CD14-positive monocyte (primary cell): ENCODE measurements around the gene IRAG1. TPM values are rescaled to one million over a fixed set of nuclear protein-coding genes. Genes with fewer than 3 reads are reported as not detected.
A peak's percentile ranks its signal among the peaks of the same experiment; 100 is the strongest.

ENCODE experiments used
- DNase-seq, 3 donors: peaks; one replicate each; pipeline ENCODE4 v3.0.0-alpha.2; 2011 to 2022
- H2AFZ ChIP-seq: 2 replicates; pipeline ENCODE4 v1.6.0; 2012; ENCODE audit warnings: mild to moderate bottlenecking, low read depth, low read length, inconsistent platforms; ENCODE audit not compliant: insufficient read depth, poor library complexity, severe bottlenecking
- H3K27ac ChIP-seq, 2 donors: 1 replicate in 1 of 2; 2 replicates in 1 of 2; pipeline ENCODE4 v1.5.1; 2012 to 2013; ENCODE audit warnings: low read length in 2 of 2, control low read depth in 1 of 2, inconsistent platforms in 1 of 2, low read depth in 1 of 2, mild to moderate bottlenecking in 1 of 2
- H3K27me3 ChIP-seq, 2 donors: one replicate each; pipeline versions ENCODE4 v1.6.0 to v1.6.1; 2011 to 2013; ENCODE audit warnings: low read length in 2 of 2; ENCODE audit not compliant: control insufficient read depth in 2 of 2, insufficient read depth in 2 of 2
- H3K36me3 ChIP-seq, 2 donors: replicated peaks in 1 of 2; 1 replicate in 1 of 2; 2 replicates in 1 of 2; pipeline versions ENCODE4 v1.5.1 to v1.6.1; 2012 to 2013; ENCODE audit warnings: low read length in 2 of 2, control low read depth in 1 of 2, inconsistent platforms in 1 of 2, mild to moderate bottlenecking in 1 of 2; ENCODE audit not compliant: insufficient read depth in 2 of 2, control insufficient read depth in 1 of 2
- H3K4me1 ChIP-seq, 2 donors: 1 replicate in 1 of 2; 2 replicates in 1 of 2; pipeline versions ENCODE4 v1.5.1 to v1.6.1; 2012 to 2013; ENCODE audit warnings: low read length in 2 of 2, control low read depth in 1 of 2, inconsistent platforms in 1 of 2, mild to moderate bottlenecking in 1 of 2, moderate library complexity in 1 of 2; ENCODE audit not compliant: insufficient read depth in 2 of 2, control insufficient read depth in 1 of 2
- H3K4me2 ChIP-seq: replicated peaks from 2 replicates; pipeline ENCODE3; 2012; ENCODE audit warnings: low read length, moderate library complexity, mild to moderate bottlenecking; ENCODE audit not compliant: poor library complexity, severe bottlenecking; ENCODE audit errors: extremely low read depth
- H3K4me3 ChIP-seq, 3 experiments: fragments of 200-600 bp in 1 of 3; sonication (generic) in 1 of 3; replicated peaks in 1 of 3; 1 replicate in 2 of 3; 2 replicates in 1 of 3; pipeline ENCODE4 v1.5.1; 2011 to 2013; ENCODE audit warnings: low read length in 3 of 3, mild to moderate bottlenecking in 3 of 3, control low read depth in 2 of 3, low read depth in 2 of 3, inconsistent platforms in 1 of 3, moderate library complexity in 1 of 3
- H3K79me2 ChIP-seq: 2 replicates; pipeline ENCODE4 v1.6.0; 2012; ENCODE audit warnings: mild to moderate bottlenecking, control low read depth, inconsistent platforms, low read length, moderate library complexity; ENCODE audit not compliant: insufficient read depth
- H3K9ac ChIP-seq: 2 replicates; pipeline ENCODE4 v1.6.0; 2017; ENCODE audit warnings: low read length, mild to moderate bottlenecking; ENCODE audit not compliant: insufficient read depth, poor library complexity, severe bottlenecking
- H3K9me3 ChIP-seq, 2 donors: replicated peaks in 1 of 2; 1 replicate in 1 of 2; 2 replicates in 1 of 2; pipeline versions ENCODE4 v1.5.1 to v1.6.1; 2012 to 2013; ENCODE audit warnings: low read length in 2 of 2, control low read depth in 1 of 2; ENCODE audit not compliant: control insufficient read depth in 1 of 2, insufficient read depth in 1 of 2
- H4K20me1 ChIP-seq: 2 replicates; pipeline ENCODE4 v1.6.0; 2012; ENCODE audit warnings: mild to moderate bottlenecking, low read length, control low read depth, moderate library complexity; ENCODE audit not compliant: insufficient read depth
- H3K27ac Mint-ChIP-seq, 7 donors: one replicate each; pipeline ENCODE4 v1.8.0; 2020; ENCODE audit warnings: mild to moderate bottlenecking in 7 of 7, mixed read lengths in 7 of 7, moderate library complexity in 6 of 7, inconsistent platforms in 2 of 7
- H3K27me3 Mint-ChIP-seq, 3 donors: one replicate each; pipeline ENCODE4 v1.8.0; 2021 to 2022; ENCODE audit warnings: low read depth in 3 of 3, mild to moderate bottlenecking in 3 of 3, mixed read lengths in 3 of 3, moderate library complexity in 3 of 3, inconsistent platforms in 1 of 3
- H3K36me3 Mint-ChIP-seq, 2 donors: one replicate each; pipeline ENCODE4 v1.8.0; 2020; ENCODE audit warnings: mixed read lengths in 2 of 2, inconsistent platforms in 1 of 2, mild to moderate bottlenecking in 1 of 2
- H3K4me1 Mint-ChIP-seq: one replicate; pipeline ENCODE4 v1.8.0; 2020; ENCODE audit warnings: mild to moderate bottlenecking, mixed read lengths
- H3K4me3 Mint-ChIP-seq, 2 donors: one replicate each; pipeline ENCODE4 v1.8.0; 2020; ENCODE audit warnings: mild to moderate bottlenecking in 2 of 2, mixed read lengths in 2 of 2, moderate library complexity in 1 of 2
- H3K9me3 Mint-ChIP-seq, 7 donors: one replicate each; pipeline ENCODE4 v1.8.0; 2020 to 2022; ENCODE audit warnings: mixed read lengths in 7 of 7, mild to moderate bottlenecking in 6 of 7, moderate library complexity in 6 of 7, inconsistent platforms in 2 of 7
- WGBS: methylation state at CpG from one replicate; pipeline ENCODE4 v1.1.5; 2013; ENCODE audit warnings: missing lambda C conversion rate; ENCODE audit not compliant: insufficient coverage; 5-methylcytosine and 5-hydroxymethylcytosine counted together
- intact Hi-C, 2 donors: fragments of 100-400 bp; cut with micrococcal nuclease; formaldehyde crosslinking; loops; one replicate each; pipeline versions ENCODE4 v1.15.0 to v1.15.1; 2023
- polyA plus RNA-seq, 3 donors: library from polyadenylated mRNA; depleted of rRNA in 1 of 3; unstranded in 2 of 3; stranded (reverse) in 1 of 3; fragments of 300-500 nt in 2 of 3; fragments of >200 nt in 1 of 3; fragmentation: Illumina TruSeq in 2 of 3; gene quantifications; 1 replicate in 2 of 3; 2 replicates in 1 of 3; pipeline ENCODE4 v1.2.3, GENCODE V29; 2012 to 2021
- TF ChIP-seq, protein P1 (sequence below): fragments of 200-600 bp; IDR thresholded peaks from one replicate; pipeline ENCODE4 v1.8.0; 2022; ENCODE audit warnings: antibody characterized with exemption, mild to moderate bottlenecking

IRAG1 gene
- polyA plus RNA-seq, 3 donors = 3.0 to 4.9 (median 3.3) TPM

DNA sequence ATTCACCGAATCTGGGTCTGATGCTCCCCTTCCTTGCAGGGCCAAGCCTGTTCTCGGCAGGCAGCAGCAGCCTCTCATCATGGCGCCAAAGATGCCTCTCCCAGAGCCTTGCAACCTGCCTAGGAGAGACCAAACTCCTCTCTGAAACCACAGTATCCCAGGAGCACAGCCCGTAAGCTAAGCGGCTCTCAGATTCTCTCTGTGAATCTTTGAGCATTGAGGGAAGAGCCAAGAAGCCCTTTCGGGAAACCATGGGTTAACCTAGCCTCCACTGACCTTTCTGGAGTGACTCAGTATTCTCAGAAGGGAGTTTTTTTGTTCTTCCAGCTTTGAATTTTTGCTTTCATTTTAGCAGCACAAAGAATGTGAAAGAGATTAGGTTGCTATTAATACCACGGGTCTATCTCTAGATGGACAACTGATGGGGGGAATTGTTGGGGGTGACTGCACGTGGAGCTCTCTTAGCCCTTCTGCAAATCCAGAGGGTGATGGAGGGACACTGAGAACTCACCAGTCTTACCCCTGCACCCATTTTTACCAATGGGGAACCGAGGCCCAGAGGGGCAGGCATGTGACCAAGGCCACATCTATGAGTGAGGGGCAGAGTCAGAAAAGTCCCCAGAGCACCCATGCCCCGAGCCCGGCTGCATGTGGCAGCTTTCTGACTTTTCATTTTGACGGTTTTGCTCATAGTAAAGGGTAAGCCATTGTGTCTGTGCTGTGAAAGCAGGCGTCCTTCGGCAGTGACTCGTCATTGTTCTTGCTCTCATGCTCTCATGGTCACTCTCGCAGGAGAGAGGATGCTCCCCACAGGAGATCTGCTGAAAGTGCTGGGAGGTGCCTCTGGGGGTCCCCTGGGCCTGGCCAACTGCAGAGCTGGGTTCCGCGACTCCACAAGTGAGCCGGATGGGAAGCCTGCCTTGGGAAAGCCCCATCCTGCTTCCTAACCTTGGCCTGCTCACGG lies 36.0 kb downstream of the IRAG1 start:
- H3K4me3 ChIP-seq = peak overlapping the region in 1 of 3 experiments; percentile 41
- H3K9me3 ChIP-seq = no peaks in the 10 kb centered on the region
- intact Hi-C loops = loop anchor here (5.0 to 10.0 kb wide), 3 partner anchors 50 to 113 kb away; partner anchors contain the start of gene RNF141 (in 1 of the 2)
- H4K20me1 ChIP-seq = no peaks in the 10 kb centered on the region
- DNase-seq = peak; percentile 42 to 59 (median 49)
- H3K4me2 ChIP-seq = peak overlapping the region; percentile 58
- H3K9me3 Mint-ChIP-seq = peaks cover 0 to 2% (median 0%) of the 10 kb centered on the region in 7 donors
- peaks cover 82% of the 10 kb centered on the region for H3K4me1 Mint-ChIP-seq
- H3K36me3 ChIP-seq = no peaks in the 10 kb centered on the region
- no peak overlapping the region for H2AFZ ChIP-seq
- WGBS = 77% methylated on average over 13 of the region's 20 CpGs
- TF ChIP-seq, protein P1, sequence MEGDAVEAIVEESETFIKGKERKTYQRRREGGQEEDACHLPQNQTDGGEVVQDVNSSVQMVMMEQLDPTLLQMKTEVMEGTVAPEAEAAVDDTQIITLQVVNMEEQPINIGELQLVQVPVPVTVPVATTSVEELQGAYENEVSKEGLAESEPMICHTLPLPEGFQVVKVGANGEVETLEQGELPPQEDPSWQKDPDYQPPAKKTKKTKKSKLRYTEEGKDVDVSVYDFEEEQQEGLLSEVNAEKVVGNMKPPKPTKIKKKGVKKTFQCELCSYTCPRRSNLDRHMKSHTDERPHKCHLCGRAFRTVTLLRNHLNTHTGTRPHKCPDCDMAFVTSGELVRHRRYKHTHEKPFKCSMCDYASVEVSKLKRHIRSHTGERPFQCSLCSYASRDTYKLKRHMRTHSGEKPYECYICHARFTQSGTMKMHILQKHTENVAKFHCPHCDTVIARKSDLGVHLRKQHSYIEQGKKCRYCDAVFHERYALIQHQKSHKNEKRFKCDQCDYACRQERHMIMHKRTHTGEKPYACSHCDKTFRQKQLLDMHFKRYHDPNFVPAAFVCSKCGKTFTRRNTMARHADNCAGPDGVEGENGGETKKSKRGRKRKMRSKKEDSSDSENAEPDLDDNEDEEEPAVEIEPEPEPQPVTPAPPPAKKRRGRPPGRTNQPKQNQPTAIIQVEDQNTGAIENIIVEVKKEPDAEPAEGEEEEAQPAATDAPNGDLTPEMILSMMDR = no peak
- H3K9ac ChIP-seq = no peak overlapping the region
- peak overlapping the region; percentile 58 to 72 for H3K4me3 Mint-ChIP-seq
- H3K36me3 Mint-ChIP-seq = peaks cover 0 to 11% of the 10 kb centered on the region in 2 donors
- no peaks in the 10 kb centered on the region for H3K27me3 ChIP-seq
- H3K4me1 ChIP-seq = peaks cover 71 to 75% of the 10 kb centered on the region in 2 donors
- peaks cover 5 to 7% (median 6%) of the 10 kb centered on the region in 3 donors for H3K27me3 Mint-ChIP-seq
- peak overlapping the region; percentile 11 to 79 (median 73) for H3K27ac Mint-ChIP-seq
- peak overlapping the region in 1 of 2 donors; percentile 66 for H3K27ac ChIP-seq
- H3K79me2 ChIP-seq = no peaks in the 10 kb centered on the region

DNA sequence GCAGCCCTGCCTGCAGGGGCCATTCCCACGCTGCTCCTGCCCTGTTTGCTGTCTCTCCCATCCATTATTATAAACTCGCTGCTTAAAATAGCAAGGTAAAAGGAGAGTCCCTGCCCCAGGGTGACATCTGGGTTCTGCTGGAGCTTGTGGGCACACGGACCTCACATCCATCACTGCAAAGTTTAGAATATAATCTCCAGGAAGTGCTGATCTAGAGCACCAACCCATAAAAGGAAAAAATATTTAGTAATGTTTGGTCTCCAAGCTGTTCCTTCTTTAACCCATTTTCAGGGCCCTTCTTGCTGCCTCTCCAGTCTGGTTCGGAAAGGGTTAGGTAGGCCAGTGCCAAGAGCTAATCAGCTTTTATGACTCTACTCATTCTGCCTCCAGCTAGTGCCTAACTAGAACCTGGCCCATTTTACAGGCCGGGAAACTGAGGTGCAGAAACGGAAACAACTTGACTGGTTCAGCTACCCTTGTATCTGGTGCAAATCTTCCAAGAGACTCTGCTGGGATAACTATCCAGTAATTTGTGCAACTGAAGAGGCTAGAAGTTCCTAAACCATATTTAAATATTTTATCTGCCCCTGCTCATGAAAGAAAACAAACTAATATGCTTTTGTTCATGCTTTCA lies 37.5 kb downstream of the IRAG1 start:
- Histone ChIP-seq H3K27me3 (no peaks in the 10 kb centered on the region), H3K4me1 (peaks cover 71 to 77% of the 10 kb centered on the region in 2 donors), H3K36me3 (no peaks in the 10 kb centered on the region), H3K27ac (no peak overlapping the region), H2AFZ (no peak overlapping the region), H3K9me3 (no peaks in the 10 kb centered on the region), H3K4me2 (peak overlapping the region; percentile 29), H4K20me1 (no peaks in the 10 kb centered on the region), H3K4me3 (peak overlapping the region in 1 of 3 experiments; percentile 3), H3K9ac (no peak overlapping the region), H3K79me2 (no peaks in the 10 kb centered on the region)
- peaks cover 80% of the 10 kb centered on the region for H3K4me1 Mint-ChIP-seq
- H3K9me3 Mint-ChIP-seq = peaks cover 0 to 2% (median 0%) of the 10 kb centered on the region in 7 donors
- no peak for DNase-seq
- intact Hi-C loops = loop anchor here (5.0 to 10.0 kb wide), 3 partner anchors 49 to 111 kb away; partner anchors contain the start of gene RNF141 (in 1 of the 2)
- TF ChIP-seq, protein P1 = no peak
- peaks cover 4 to 6% (median 5%) of the 10 kb centered on the region in 3 donors for H3K27me3 Mint-ChIP-seq
- WGBS = 89% methylated on average over 4 of the region's 6 CpGs
- no peak overlapping the region for H3K4me3 Mint-ChIP-seq
- peaks cover 0 to 9% of the 10 kb centered on the region in 2 donors for H3K36me3 Mint-ChIP-seq
- peak overlapping the region in 4 of 7 donors; percentile 13 to 86 (median 62) for H3K27ac Mint-ChIP-seq
